ENCODE results near the gene EPHB3. TPM values are rescaled to one million over a fixed set of nuclear protein-coding genes. Genes with fewer than 3 reads are reported as not detected.

Gene EPHB3
- polyA plus RNA-seq, 4 donors = 27.2 to 35.0 (median 29.3) TPM

DNA sequence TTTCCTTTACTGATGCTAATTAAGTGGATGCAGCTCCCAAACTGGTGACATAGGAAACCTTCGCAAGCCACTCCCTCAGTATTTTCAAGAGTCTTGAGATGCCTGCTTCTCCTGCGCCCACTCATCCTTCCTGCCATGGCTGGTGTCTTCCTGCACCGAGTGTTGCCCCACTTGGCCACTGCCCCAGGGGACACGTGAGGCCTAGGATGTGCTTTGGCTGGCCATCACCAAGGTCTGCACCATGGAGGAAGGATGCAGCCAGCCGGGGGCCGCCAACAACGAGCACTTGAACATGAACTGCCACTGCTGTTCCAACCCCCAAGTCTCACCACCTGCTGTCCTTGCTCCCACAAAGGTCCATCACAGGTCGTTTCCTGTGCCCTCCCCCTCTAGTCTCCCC is 34.1 kb downstream of the EPHB3 start:
- no peak for DNase-seq (ENCODE audit: low read depth in 4 of 4, low spot score in 3 of 4)

DNA sequence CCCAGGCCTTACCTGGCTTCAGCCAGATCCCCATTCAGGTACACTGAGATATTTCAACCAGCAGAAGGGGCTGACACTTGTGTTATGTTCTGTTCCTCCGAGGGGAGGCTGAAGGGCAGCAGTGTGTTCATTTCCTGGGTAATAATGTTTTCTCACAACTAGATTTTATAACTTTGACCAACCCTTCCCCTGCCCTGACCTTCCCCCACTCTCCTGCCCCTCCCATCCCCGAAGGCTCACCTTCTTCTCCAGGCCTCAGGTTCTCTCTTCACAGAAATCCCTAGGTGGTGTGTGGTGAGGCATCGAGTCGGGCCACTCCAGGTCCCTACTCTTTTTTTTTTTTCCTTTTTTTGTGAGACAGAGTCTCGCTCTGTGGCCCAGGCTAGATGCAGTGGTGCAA is 34.6 kb downstream of the EPHB3 start:
- no peak for DNase-seq (ENCODE audit: low read depth in 4 of 4, low spot score in 3 of 4)

DNA sequence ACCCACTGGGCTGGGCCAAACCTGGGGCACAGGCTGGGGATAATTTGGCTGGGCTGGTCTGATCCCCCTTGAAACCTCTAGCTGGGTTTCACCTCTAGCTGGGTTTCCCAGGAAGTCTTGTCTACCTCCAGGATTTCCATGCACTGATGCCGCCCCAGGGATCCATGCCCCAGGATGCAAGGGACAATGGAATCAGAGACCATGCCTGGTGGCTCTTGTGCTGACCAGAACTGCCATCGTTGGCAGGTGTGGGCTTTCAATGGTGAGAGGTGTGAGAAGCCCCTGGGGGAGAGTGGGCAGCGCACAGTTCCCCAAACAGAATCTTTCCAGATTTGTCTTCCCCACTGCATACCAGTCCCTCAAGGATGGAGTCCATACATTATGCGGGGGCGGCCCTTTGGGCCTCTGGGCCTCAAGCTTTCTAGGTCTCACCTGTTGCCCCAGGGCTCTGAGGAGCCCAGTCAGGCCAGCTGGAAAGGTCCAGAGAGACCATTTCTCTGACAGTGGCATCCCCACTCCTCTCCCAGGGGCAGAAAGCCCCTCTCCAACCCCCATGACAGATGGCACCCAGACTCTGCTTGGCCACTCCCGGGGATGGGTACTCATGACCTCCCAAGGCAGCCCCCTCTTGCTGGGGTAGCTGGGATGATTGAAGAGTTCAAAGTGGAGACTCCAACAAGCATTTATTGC is 35.4 kb downstream of the EPHB3 start:
- no peak for DNase-seq (ENCODE audit: low read depth in 4 of 4, low spot score in 3 of 4)

DNA sequence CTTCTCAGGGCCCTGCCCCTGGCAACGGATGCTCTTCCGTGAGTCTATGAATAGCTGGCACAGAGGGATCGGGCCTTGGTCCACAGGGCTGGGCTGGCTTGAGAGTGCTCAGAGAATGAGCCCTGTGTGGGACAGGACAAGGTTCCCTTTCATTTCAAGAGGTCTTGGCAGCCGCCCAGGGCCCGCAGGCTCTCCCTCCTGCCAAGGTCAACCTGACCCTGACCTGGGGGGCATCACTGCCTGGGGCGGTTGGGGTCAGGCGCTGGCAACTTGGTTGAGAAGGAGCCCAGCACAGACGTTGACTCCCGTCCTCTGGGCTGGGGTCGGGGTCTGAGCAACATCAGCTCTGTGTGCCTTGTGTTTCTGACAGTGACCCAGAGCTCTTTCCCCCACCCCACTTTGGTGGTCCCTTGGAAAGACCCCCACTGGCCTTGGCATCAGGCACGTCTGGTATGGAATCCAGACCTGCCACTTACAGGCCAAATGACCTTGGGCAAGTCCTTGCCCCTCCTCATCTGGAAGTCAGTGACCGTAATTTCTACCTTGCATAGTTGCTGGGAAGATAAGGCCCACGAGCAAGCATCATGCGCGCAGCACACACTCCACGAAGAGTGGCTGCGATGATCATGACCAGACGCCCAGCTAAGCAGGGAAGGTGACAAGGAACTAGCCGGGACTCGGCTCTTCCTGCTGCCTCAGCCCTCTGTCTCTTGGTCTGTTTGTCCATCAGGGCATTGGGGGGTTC is 36.4 kb downstream of the EPHB3 start:
- no peak for DNase-seq (ENCODE audit: low read depth in 4 of 4, low spot score in 3 of 4)

DNA sequence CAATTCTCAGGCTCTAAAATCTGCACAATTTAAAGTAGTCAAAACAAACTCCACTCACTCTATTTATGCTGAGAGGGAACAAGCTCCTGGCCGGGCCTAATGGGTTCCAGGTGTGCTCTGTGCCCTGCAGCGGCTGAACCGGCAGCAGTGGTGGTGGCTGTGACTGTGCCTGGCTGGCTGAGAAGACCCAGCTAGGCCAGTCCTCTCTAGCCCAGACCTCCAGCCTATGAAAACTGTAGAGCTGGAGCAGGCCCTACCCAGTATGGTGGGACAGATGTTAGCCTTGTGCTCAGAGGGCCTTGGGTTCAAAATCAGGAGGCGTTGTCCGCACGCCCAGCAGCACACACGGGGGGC is 37.0 kb downstream of the EPHB3 start:
- no peak for DNase-seq (ENCODE audit: low read depth in 4 of 4, low spot score in 3 of 4)

DNA sequence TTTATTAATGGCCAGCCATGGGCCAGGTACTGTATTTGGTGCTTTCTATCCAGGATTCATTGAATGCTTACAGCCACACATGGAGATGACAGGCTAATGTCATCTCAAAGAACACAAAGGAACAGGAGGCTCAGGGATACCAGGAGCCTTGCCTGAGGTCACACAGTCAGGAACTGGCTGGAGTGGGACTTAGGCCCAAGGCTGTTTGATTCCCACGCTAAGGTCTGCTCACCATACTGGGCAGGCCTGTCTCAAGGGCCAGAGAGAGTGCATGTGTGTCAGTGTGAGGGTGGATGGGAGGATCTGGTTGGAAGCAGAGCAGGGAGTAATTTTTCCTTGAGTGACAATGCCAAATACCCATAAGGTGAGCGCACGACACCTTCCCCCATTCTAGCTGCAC is 37.6 kb downstream of the EPHB3 start:
- DNase-seq (ENCODE audit: low read depth in 4 of 4, low spot score in 3 of 4) = no peak

DNA sequence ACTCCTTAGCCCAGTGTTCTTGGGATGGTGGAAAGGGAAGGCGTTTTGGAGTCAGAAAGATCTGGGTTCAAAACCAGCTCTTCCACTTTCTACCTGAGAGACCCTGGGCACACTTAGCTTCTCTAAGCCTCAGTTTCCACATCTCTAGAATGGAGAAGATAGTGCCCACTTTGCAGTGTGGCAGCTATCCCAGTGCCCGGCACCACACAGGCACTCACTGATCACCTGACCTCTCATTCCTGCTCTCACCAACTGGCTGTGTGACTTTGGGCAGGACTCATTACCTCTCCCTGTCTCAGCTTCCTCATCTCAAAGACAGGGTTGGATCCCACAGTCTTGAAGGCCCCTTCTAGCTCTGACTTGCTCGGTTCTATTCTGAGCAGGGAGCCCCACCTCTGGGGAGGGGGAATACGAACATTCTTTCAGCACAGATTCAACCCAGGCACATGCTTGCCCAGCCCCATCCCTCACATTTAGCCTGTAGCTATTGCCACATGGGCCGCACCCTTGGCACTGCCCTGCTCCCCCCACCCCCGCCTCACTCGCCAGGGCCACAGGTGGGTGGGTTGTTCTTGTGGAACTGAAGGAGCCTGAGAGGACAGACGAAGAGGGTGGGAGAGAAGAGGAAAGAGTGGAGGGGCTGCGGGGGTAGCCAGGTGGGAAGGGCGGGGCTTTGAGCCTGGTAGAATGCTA is 39.2 kb downstream of the EPHB3 start:
- DNase-seq (ENCODE audit: low read depth in 4 of 4, low spot score in 3 of 4) = no peak

DNA sequence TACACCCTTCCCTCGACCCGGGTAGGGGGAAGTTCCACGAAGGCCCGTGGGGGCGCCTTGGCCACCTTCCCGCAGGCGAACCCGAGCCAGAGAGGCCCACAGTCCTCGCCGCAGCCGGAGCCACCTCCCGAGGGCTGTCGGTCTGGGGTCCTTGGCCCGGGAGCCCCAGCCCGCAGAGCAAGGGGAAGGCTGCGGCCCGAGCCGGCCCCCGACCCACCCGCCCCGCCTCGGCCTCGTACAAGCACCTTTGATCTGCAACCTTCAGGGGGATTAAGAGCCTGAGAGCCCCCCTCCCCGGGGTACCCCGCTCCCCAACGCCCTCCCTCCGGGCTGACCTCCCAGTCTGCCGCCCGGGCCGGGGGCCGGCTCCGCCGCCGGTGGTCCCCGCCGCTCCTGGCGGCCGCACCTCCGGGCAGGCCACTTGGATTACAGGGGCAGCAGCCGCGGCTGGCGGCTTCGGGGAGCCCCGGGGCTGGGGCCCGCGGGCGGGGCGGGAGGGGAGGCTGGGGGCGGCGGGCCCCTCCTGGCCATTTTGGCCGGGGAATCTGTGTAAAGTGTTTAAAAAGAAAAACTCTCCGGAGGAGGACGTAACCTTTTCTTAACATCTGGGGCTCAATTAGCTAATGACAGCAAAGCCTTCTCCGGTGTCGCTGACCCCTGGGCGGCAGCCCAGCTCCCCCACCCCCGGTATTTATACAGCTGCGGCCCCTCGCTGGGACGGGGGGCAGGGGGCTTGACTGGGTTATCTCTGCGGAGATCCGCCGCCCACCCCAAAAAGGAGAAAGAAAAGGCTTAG is 40.2 kb downstream of the EPHB3 start:
- no peak for DNase-seq (ENCODE audit: low read depth in 4 of 4, low spot score in 3 of 4)

DNA sequence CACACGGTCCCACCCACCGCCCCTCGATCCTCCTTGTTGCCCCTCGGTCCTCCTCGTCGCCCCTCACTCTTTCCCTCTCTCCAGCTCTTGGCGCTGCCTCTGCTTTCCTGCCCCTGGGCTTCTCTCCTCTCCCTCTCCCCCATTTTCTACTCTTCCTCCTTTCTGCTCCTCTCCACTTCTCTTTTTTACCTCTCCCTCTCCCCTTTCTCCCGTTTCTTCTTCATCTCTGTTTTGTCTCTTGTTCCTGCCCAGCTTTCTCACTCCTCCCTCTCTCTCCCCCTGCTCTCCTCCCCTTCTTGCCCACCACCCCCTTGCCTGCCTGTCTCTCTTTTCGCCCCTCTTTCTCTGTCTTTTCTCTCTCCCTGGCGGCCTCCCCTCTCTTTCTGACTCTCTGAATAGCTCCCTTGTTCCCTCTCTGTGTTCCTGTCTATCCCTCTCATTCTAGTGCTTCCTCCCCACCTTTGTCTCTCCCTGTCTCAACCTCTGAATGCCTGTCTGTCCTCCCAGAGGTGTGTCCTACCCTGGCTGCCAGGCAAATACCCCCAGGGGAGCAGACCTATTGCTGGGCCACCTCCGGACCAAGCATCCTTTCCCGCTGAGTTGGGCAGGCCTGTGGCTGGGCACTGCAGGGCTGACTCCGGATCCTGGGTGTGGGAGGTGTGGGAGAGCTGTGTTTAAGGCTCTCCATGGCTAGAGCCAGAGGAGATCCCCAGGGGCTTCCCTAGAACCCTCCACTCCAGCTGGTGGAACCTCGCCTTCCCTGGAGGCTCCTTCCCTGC is 41.0 kb downstream of the EPHB3 start:
- DNase-seq (ENCODE audit: low read depth in 4 of 4, low spot score in 3 of 4) = no peak

DNA sequence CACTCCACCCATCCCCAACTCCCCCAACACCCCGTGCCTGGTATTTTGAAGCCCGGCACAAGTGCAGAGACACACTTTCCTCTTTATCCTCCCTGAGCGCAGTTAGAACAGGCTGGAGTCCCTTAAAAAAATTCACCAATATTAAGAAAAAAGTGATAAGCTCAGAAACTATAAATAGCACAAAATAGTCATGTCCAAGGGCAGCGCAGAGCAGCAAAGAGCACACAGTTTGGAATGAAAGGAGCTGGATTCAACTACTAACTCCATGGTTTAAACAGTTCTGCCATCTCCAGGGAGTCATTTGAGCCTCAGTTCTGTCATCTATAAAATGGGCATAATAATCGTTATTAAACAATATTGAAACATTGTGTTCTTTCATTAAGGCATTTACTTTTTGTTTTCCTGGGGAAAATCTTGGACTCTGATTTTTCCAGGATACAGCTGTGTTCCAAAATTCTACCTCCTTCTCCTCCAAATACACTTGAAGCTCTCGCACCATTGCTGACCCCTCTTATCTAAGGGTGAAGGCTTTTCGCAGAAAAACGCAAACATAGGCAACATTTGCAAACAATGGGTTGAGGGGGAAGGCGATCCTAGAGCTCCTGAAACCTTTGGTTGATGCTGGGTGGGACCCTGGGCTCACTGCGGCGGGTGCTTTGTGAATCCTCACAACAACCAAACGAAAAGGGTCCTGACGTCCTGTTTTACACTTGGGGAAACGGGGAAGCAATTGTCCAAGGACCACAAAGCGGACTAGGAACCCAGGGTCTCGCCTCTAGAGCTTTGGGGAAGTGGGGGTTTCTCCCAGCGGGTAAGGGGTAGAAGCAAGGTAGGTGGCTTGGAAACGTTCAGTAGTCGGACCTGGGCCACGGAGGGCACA is 41.8 kb downstream of the EPHB3 start:
- DNase-seq (ENCODE audit: low read depth in 4 of 4, low spot score in 3 of 4) = no peak

DNA sequence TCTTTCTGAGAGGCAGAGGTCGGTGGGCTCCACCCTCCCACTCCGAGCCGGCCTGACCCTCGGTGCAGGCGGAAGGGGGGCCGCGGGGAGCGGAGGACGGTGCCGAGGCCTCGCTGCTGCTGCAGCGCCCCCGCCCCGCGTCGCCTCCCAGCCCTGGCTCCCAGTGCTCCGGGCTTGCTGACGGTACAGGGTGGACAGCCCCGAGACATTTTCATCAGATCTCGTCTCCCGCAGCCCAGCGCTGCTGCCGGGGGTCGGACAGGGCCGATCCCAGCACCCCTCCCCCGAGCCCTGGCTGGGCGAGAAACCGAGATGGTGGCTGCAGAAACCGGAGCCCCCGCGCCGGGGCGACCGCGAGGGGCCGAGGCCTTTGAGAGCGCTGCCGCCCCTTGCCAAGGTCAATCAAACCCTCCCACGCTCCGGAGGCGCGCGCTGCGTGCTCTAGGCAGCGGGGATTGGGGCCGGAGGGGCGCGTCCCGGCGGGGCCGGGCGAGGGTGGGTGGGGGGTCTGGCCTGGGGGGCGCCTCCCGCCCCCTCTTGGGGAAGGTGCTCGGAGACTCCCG is 42.5 kb downstream of the EPHB3 start:
- no peak for DNase-seq (ENCODE audit: low read depth in 4 of 4, low spot score in 3 of 4)

DNA sequence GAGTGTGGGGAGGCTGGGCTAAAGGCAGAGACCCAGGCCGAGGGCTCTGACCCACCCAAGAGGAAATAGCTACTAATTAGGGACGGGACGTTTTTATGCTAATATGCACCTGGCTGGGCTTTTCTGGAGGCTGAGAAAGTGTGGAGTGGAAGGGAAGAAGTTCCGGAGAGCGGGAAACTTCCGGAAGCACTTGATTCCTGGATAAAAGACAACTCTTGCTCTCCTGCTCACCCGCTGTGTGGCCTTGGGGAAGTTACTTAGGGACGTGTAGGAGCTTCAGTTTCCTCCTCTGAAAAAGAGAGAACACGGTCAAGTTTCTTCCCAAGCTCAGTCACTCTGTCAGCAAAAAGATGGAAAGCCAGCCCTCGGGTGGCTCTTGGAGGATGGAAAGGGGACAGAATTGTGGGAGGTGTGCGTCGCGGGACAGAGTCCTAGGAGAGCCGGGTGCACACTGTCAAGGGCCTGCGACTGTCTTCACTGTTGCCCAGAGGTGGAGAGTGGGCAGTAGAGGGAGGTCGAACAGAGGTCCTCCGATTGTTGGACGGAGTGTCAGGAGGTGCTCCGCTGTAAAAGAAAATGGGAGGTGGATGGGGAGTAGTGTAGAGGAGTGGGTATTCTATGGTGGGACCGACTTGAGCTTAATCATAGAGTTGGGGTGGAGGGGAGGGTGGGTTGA is 43.2 kb downstream of the EPHB3 start:
- no peak for DNase-seq (ENCODE audit: low read depth in 4 of 4, low spot score in 3 of 4)

DNA sequence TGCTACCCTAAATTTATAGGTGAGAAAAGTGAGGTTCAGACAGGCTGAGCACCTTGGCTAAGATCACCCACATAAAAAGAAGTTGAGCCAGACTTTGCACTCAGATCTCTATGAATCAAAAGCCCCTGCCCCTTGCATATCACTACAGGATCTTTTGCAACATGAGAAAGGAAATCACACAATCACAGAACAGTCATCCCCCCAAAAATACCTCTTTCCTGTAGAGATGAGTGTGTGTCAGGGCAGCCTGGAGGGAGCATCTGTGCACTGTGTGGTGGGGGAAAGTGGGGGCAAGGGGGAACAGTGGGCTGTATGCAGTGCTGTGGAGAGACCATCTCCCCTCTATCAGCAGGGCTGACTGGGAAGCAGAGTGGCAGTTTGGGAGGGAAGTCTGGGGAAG is 46.6 kb downstream of the EPHB3 start:
- DNase-seq (ENCODE audit: low read depth in 4 of 4, low spot score in 3 of 4) = no peak

DNA sequence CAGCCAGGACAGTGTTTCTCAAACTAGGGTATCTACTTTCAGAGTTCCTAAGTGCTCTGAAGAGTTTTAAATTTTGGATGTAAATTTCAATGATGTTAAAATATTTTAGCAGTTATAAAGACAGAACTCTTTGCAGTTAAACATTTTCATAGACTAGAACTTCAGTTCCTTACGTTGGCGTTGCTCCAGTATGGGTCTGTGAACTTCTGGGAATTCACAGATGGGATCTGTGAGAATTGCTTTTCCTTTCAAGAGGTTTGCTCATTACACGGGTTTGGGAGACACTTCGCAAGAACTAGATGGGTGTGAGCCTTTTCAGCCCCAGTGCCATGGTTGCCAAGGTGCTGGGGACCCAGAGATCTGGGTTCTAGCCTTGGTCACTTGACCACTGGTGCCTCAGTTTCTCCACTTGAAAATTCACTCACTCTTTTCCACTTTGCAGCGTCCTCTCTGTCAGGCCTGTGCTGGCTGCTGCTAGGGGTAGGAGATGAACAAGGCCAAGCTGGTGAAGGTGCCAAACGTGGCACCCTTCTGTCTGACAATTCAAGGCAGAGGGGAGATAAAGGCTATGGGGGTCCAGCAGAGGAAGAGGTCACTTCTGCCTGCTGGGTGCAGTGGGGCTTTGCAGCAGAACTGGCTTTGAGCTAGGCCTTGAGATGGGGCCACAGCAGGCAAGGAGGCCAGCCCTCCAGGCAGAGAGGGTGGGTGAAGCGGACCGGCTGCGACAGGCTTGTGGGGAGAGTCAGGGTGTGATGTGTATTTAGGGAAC is 48.1 kb downstream of the EPHB3 start:
- DNase-seq (ENCODE audit: low read depth in 4 of 4, low spot score in 3 of 4) = no peak

DNA sequence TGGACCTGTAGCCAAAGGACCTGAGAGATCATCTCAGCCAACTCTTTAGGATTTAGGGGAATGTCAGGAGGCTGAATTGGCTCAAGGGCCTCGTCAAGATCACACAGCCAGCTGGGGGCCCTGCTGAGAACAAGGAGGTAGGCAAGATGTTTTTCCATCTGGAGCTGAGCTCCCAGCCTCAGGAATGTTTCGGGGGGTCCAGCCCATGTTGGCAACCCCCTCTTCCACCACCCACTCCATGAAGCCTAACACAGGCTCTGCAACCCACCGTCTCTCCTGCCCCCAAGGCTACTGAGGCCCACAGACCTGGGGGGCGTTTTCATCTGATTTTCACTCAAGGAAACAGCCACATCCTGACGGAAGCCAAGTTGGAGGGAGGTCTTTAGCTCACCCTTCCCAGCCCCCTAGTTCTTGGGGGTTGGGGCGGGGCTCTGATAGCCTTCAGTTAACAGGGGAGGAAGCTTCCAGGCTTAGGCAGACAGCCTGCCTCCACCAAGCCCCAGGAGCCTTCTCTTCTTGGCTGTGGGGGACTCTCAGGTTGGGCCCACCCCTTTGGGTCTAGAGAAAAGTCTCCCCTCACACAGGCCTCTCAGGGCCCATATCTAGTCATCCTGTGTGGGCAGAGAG is 48.8 kb downstream of the EPHB3 start:
- no peak for DNase-seq (ENCODE audit: low read depth in 4 of 4, low spot score in 3 of 4)

DNA sequence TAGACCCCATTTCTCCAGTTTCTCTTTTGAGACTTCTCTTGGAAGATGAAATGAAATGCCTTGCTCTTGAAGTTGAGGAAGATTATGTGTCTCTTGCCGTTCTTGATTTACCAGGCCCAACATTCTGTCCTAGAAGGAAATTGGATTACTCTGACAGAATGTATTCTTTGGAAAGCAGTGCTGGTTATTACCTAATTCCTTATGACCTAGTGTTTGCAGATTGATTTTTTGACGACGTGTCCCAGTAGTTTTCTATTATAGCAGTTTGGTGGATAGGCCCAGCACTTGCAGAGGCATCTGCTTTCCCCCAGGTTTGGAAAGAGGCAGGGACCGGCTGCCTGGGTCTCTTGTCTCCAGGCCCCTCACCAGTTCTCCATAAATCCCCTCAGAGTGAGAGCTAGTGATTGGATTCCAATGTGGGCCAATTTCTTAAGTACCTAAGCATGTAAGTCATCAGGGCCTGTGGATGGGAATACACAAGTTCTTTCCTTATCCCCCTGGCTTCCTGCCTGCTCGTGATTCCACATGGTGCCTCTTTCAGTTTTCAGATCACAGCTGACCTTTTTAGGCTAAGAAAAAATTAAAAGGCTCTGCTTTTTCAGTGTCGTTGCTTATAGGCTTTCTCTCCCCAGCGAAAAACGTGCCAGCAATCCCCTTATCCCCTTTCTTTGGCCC is 50.2 kb downstream of the EPHB3 start:
- DNase-seq (ENCODE audit: low read depth in 4 of 4, low spot score in 3 of 4) = no peak

DNA sequence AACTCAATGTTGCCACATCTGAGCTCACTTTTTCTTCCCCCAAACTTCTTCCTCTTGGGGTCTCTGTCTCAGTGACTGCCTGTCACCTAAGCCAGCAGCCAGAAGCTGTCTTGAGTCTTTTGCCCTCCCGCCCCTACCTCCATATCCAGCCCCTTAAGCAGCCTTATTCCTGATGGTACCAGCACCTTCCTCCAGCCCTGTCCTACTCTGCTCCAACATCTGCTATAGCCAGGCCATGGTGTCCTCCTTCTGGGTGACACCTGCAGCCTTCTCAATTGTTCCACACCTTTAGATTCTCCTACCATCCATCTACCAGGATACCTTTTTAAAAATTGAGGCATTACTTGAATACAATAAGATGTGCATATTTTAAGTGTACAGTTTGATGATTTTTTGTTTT is 53.8 kb downstream of the EPHB3 start:
- no peak for DNase-seq (ENCODE audit: low read depth in 4 of 4, low spot score in 3 of 4)

Measured in right renal pelvis (tissue), 4 donors.